HEK293 (cell line): ENCODE results near the gene MMP14.
A peak's percentile ranks its signal among the peaks of the same experiment; 100 is the strongest.

Experiments
- CTCF ChIA-PET: fragments of 350-600 bp; formaldehyde crosslinking; extraction: SDS; loops from one replicate; lab custom pipeline; 2021; ENCODE audit warnings: antibody characterized with exemption; lab: Yijun Ruan, JAX
- POLR2A ChIA-PET: fragments of 300-600 bp; formaldehyde crosslinking; extraction: SDS; loops from one replicate; lab custom pipeline; 2020; ENCODE audit warnings: antibody characterized with exemption, inconsistent platforms; lab: Yijun Ruan, JAX
- H3K27ac ChIP-seq: fragments of 200-500 bp; sonication (Bioruptor generic); 2 replicates; pipeline ENCODE4 v1.5.1; 2014; ENCODE audit warnings: low read depth, low read length, control low read depth, inconsistent platforms; ENCODE audit errors: extremely low read depth
- H3K36me3 ChIP-seq, 2 experiments: fragments of 200-500 bp in 1 of 2; sonication (Bioruptor generic) in 1 of 2; 1 replicate in 1 of 2; 2 replicates in 1 of 2; pipeline ENCODE4 v1.5.1; 2014 to 2017; ENCODE audit warnings: inconsistent platforms in 2 of 2, low read length in 2 of 2; ENCODE audit not compliant: control insufficient read depth in 2 of 2, insufficient read depth in 1 of 2
- H3K4me1 ChIP-seq: fragments of 200-500 bp; sonication (Bioruptor generic); 2 replicates; pipeline ENCODE4 v1.5.1; 2014; ENCODE audit warnings: mild to moderate bottlenecking, low read length, inconsistent platforms; ENCODE audit not compliant: control insufficient read depth, insufficient read depth
- H3K4me3 ChIP-seq: 2 replicates; pipeline ENCODE4 v1.5.1; 2011; ENCODE audit warnings: low read depth, mild to moderate bottlenecking, control low read depth, low read length, moderate library complexity
- H3K9me3 ChIP-seq: fragments of 200-500 bp; sonication (Bioruptor generic); 2 replicates; pipeline ENCODE4 v1.5.1; 2014; ENCODE audit warnings: low read depth, low read length, inconsistent platforms; ENCODE audit not compliant: control insufficient read depth, insufficient read depth
- GLIS1 ChIP-seq: fragments of 450-650 bp; formaldehyde crosslinking; IDR thresholded peaks from 2 replicates; pipeline ENCODE4 v1.5.1; 2016; ENCODE audit warnings: missing biosample characterization, missing genetic modification characterization
- GLIS2 ChIP-seq: fragments of 450-650 bp; formaldehyde crosslinking; IDR thresholded peaks from 2 replicates; pipeline ENCODE4 v1.5.1; 2016; ENCODE audit warnings: missing biosample characterization, missing genetic modification characterization
- KLF17 ChIP-seq: fragments of 450-650 bp; formaldehyde crosslinking; IDR thresholded peaks from 2 replicates; pipeline ENCODE4 v1.5.1; 2016; ENCODE audit warnings: missing biosample characterization, missing genetic modification characterization
- MZF1 ChIP-seq: fragments of 450-650 bp; formaldehyde crosslinking; IDR thresholded peaks from 2 replicates; pipeline ENCODE4 v1.5.1; 2017; ENCODE audit warnings: missing biosample characterization, missing genetic modification characterization, borderline replicate concordance
- PRDM10 ChIP-seq: fragments of 450-650 bp; formaldehyde crosslinking; IDR thresholded peaks from 2 replicates; pipeline ENCODE4 v1.5.1; 2016; ENCODE audit warnings: missing biosample characterization, missing genetic modification characterization
- RBAK ChIP-seq: fragments of 450-650 bp; formaldehyde crosslinking; IDR thresholded peaks from 2 replicates; pipeline ENCODE4 v1.5.1; 2016; ENCODE audit warnings: missing biosample characterization, missing genetic modification characterization
- ZBTB20 ChIP-seq: fragments of 450-650 bp; formaldehyde crosslinking; IDR thresholded peaks from 2 replicates; pipeline ENCODE4 v1.5.1; 2016; ENCODE audit warnings: missing biosample characterization, missing genetic modification characterization
- ZBTB26 ChIP-seq: fragments of 450-650 bp; formaldehyde crosslinking; optimal IDR thresholded peaks from 2 replicates; pipeline ENCODE3; 2016; ENCODE audit warnings: missing biosample characterization, mild to moderate bottlenecking, missing genetic modification characterization
- ZBTB48 ChIP-seq: fragments of 450-650 bp; formaldehyde crosslinking; IDR thresholded peaks from 2 replicates; pipeline ENCODE4 v1.5.1; 2016; ENCODE audit warnings: missing biosample characterization, missing genetic modification characterization
- ZBTB8A ChIP-seq: fragments of 450-650 bp; formaldehyde crosslinking; IDR thresholded peaks from 2 replicates; pipeline ENCODE4 v1.5.1; 2016; ENCODE audit warnings: missing biosample characterization, missing genetic modification characterization
- ZFHX2 ChIP-seq: fragments of 450-650 bp; formaldehyde crosslinking; conservative IDR thresholded peaks from 2 replicates; pipeline ENCODE4 v1.5.1; 2016; ENCODE audit warnings: missing biosample characterization, missing genetic modification characterization
- ZFP3 ChIP-seq: fragments of 450-650 bp; formaldehyde crosslinking; IDR thresholded peaks from 2 replicates; pipeline ENCODE4 v1.5.1; 2016; ENCODE audit warnings: low read depth, missing biosample characterization, missing genetic modification characterization
- ZIC2 ChIP-seq: fragments of 450-650 bp; formaldehyde crosslinking; IDR thresholded peaks from 2 replicates; pipeline ENCODE4 v1.5.1; 2016; ENCODE audit warnings: missing biosample characterization, missing genetic modification characterization
- ZNF239 ChIP-seq: fragments of 450-650 bp; formaldehyde crosslinking; IDR thresholded peaks from 2 replicates; pipeline ENCODE4 v1.5.1; 2016; ENCODE audit warnings: missing biosample characterization, missing genetic modification characterization
- ZNF302 ChIP-seq: fragments of 450-650 bp; formaldehyde crosslinking; IDR thresholded peaks from 2 replicates; pipeline ENCODE4 v1.5.1; 2016; ENCODE audit warnings: missing biosample characterization, missing genetic modification characterization, low read depth
- ZNF335 ChIP-seq: fragments of 450-650 bp; formaldehyde crosslinking; conservative IDR thresholded peaks from 2 replicates; pipeline ENCODE4 v1.5.1; 2016; ENCODE audit warnings: missing biosample characterization, missing genetic modification characterization
- ZNF341 ChIP-seq: fragments of 450-650 bp; formaldehyde crosslinking; IDR thresholded peaks from 2 replicates; pipeline ENCODE4; 2016; ENCODE audit warnings: low read depth, missing biosample characterization, missing genetic modification characterization
- ZNF350 ChIP-seq: fragments of 450-650 bp; formaldehyde crosslinking; IDR thresholded peaks from 2 replicates; pipeline ENCODE4 v1.5.0; 2017; ENCODE audit warnings: missing biosample characterization, mild to moderate bottlenecking, missing genetic modification characterization
- ZNF488 ChIP-seq: fragments of 450-650 bp; formaldehyde crosslinking; IDR thresholded peaks from 2 replicates; pipeline ENCODE4 v1.5.1; 2016; ENCODE audit warnings: missing biosample characterization, missing genetic modification characterization
- ZNF596 ChIP-seq: fragments of 450-650 bp; IDR thresholded peaks from 2 replicates; pipeline ENCODE4 v1.5.0; 2018; ENCODE audit warnings: missing biosample characterization, mild to moderate bottlenecking, missing genetic modification characterization, moderate library complexity
- ZSCAN5A ChIP-seq: fragments of 450-650 bp; formaldehyde crosslinking; IDR thresholded peaks from 2 replicates; pipeline ENCODE4 v1.5.1; 2016; ENCODE audit warnings: missing biosample characterization, missing genetic modification characterization
- TF ChIP-seq, protein P1 (sequence below): fragments of 450-650 bp; formaldehyde crosslinking; IDR thresholded peaks from 2 replicates; pipeline ENCODE4 v1.5.1; 2017; ENCODE audit warnings: missing biosample characterization, missing genetic modification characterization
- TF ChIP-seq, protein P2 (sequence below): fragments of 450-650 bp; formaldehyde crosslinking; IDR thresholded peaks from 2 replicates; pipeline ENCODE4; 2016; ENCODE audit warnings: missing biosample characterization, missing genetic modification characterization

The MMP14 gene

GRCh38 chr14:22848351-22849164 lies 12.2 kb downstream of the MMP14 start (continued):
- TF ChIP-seq, protein P1, sequence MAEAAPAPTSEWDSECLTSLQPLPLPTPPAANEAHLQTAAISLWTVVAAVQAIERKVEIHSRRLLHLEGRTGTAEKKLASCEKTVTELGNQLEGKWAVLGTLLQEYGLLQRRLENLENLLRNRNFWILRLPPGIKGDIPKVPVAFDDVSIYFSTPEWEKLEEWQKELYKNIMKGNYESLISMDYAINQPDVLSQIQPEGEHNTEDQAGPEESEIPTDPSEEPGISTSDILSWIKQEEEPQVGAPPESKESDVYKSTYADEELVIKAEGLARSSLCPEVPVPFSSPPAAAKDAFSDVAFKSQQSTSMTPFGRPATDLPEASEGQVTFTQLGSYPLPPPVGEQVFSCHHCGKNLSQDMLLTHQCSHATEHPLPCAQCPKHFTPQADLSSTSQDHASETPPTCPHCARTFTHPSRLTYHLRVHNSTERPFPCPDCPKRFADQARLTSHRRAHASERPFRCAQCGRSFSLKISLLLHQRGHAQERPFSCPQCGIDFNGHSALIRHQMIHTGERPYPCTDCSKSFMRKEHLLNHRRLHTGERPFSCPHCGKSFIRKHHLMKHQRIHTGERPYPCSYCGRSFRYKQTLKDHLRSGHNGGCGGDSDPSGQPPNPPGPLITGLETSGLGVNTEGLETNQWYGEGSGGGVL (tag by site-specific recombination): peak; percentile 67
- TF ChIP-seq MZF1 (tag by site-specific recombination) (no peak), ZBTB8A (no peak), ZNF302 (tag by site-specific recombination) (no peak), ZBTB48 (tag by site-specific recombination) (0 out of 2 replicates have a peak, but pooled peaks have one; percentile 14), KLF17 (tag by site-specific recombination) (no peak), RBAK (no peak), ZFP3 (tag by site-specific recombination) (no peak), ZBTB20 (peak; percentile 68), ZFHX2 (0 out of 2 replicates have a peak, but pooled peaks have one; percentile 52), ZNF596 (no peak), GLIS2 (tag by site-specific recombination) (no peak), ZNF341 (tag by site-specific recombination) (peak; percentile 44), ZNF350 (no peak), ZIC2 (tag by site-specific recombination) (peak; percentile 16; the same call in 1 of the 2 replicates), ZNF239 (tag by site-specific recombination) (no peak), ZNF335 (tag by site-specific recombination) (0 out of 2 replicates have a peak, but pooled peaks have one; percentile 24), ZSCAN5A (no peak)

GRCh38 chr14:22849212-22849819 lies 12.9 kb downstream of the MMP14 start:
- H3K36me3 ChIP-seq: no peaks in the 10 kb centered on the region
- no peak overlapping the region for H3K4me3 ChIP-seq
- no peaks in the 10 kb centered on the region for H3K9me3 ChIP-seq
- ChIA-PET POLR2A (no interaction called here), CTCF (interaction anchor here (1.0 to 9.7 kb wide), 5 partner anchors 26 to 294 kb away, joined by 3 to 115 read pairs (median 7); no protein-coding TSS in a partner anchor)
- H3K4me1 ChIP-seq: no peaks in the 10 kb centered on the region
- H3K27ac ChIP-seq: no peak overlapping the region
- TF ChIP-seq, protein P2, sequence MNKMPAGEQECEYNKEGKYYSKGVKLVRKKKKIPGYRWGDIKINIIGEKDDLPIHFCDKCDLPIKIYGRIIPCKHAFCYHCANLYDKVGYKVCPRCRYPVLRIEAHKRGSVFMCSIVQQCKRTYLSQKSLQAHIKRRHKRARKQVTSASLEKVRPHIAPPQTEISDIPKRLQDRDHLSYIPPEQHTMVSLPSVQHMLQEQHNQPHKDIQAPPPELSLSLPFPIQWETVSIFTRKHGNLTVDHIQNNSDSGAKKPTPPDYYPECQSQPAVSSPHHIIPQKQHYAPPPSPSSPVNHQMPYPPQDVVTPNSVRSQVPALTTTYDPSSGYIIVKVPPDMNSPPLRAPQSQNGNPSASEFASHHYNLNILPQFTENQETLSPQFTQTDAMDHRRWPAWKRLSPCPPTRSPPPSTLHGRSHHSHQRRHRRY (tag by site-specific recombination): no peak
- 0 out of 2 replicates have a peak, but pooled peaks have one; percentile 30 for TF ChIP-seq PRDM10 (tag by site-specific recombination)
- peak; percentile 96 for TF ChIP-seq GLIS1
- no peak for TF ChIP-seq ZBTB26
- no peak for TF ChIP-seq ZNF488
- TF ChIP-seq ZBTB48 (tag by site-specific recombination): peak; percentile 58
- peak; percentile 70 for TF ChIP-seq ZIC2 (tag by site-specific recombination)
